ENCODE measurements around the gene ATP2A1. TPM values are rescaled to one million over a fixed set of nuclear protein-coding genes. Genes with fewer than 3 reads are reported as not detected.
A peak's percentile ranks its signal among the peaks of the same experiment; 100 is the strongest.
"Not testable (repeated sequence)": the region's sequence is repeated elsewhere in the genome, so short reads cannot be mapped to it uniquely, and the experiment has no call there.

Gene ATP2A1
- total RNA-seq, 1 donor from 2014 or later, result 0.64 TPM

GRCh38 chr16:28923652-28924398 is 45.5 kb downstream of the ATP2A1 start:
- TF ChIP-seq, protein P1, sequence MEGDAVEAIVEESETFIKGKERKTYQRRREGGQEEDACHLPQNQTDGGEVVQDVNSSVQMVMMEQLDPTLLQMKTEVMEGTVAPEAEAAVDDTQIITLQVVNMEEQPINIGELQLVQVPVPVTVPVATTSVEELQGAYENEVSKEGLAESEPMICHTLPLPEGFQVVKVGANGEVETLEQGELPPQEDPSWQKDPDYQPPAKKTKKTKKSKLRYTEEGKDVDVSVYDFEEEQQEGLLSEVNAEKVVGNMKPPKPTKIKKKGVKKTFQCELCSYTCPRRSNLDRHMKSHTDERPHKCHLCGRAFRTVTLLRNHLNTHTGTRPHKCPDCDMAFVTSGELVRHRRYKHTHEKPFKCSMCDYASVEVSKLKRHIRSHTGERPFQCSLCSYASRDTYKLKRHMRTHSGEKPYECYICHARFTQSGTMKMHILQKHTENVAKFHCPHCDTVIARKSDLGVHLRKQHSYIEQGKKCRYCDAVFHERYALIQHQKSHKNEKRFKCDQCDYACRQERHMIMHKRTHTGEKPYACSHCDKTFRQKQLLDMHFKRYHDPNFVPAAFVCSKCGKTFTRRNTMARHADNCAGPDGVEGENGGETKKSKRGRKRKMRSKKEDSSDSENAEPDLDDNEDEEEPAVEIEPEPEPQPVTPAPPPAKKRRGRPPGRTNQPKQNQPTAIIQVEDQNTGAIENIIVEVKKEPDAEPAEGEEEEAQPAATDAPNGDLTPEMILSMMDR (IDR thresholded peaks at IDR 0.05), result no peak
- DNase-seq (ENCODE audit: extremely low spot score, unreplicated experiment), result no peak
- peak overlapping the region; percentile 93 for H3K4me3 Mint-ChIP-seq (ENCODE audit: unreplicated experiment)
- peaks cover 10% of the 10 kb centered on the region for H3K4me1 Mint-ChIP-seq (ENCODE audit: unreplicated experiment)
- peak overlapping the region; percentile 16 for H3K27ac Mint-ChIP-seq (ENCODE audit: unreplicated experiment)
- no peaks in the 10 kb centered on the region for H3K9me3 Mint-ChIP-seq (ENCODE audit: unreplicated experiment)
- H3K36me3 Mint-ChIP-seq (ENCODE audit: unreplicated experiment), result no peaks in the 10 kb centered on the region
- no peaks in the 10 kb centered on the region for H3K27me3 Mint-ChIP-seq (ENCODE audit: unreplicated experiment)

DNA sequence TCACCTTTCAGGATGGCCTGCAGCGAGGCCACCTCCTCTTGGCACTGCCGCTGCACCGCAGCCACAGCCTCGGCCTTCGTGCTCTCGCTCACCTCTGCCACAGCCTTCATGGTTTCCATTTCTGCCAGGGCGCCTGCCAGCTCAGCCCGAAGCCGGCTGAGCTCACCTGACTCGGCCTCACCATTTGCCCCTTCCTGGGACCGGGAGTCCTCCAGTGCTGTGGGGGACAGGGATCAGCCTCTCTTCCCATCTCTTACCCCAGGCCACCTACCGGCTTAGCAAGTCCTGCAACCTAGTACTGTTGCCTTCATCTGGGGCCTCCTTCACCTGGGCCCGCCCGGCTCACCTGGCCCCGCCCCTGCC is 46.1 kb downstream of the ATP2A1 start:
- Mint-ChIP-seq H3K4me3 (ENCODE audit: unreplicated experiment) (peak overlapping the region; percentile 93), H3K9me3 (ENCODE audit: unreplicated experiment) (no peaks in the 10 kb centered on the region), H3K27me3 (ENCODE audit: unreplicated experiment) (no peaks in the 10 kb centered on the region), H3K36me3 (ENCODE audit: unreplicated experiment) (no peaks in the 10 kb centered on the region), H3K4me1 (ENCODE audit: unreplicated experiment) (peaks cover 10% of the 10 kb centered on the region), H3K27ac (ENCODE audit: unreplicated experiment) (no peak overlapping the region)
- no peak for DNase-seq (ENCODE audit: extremely low spot score, unreplicated experiment)
- TF ChIP-seq, protein P1 (IDR thresholded peaks at IDR 0.05), result no peak

DNA sequence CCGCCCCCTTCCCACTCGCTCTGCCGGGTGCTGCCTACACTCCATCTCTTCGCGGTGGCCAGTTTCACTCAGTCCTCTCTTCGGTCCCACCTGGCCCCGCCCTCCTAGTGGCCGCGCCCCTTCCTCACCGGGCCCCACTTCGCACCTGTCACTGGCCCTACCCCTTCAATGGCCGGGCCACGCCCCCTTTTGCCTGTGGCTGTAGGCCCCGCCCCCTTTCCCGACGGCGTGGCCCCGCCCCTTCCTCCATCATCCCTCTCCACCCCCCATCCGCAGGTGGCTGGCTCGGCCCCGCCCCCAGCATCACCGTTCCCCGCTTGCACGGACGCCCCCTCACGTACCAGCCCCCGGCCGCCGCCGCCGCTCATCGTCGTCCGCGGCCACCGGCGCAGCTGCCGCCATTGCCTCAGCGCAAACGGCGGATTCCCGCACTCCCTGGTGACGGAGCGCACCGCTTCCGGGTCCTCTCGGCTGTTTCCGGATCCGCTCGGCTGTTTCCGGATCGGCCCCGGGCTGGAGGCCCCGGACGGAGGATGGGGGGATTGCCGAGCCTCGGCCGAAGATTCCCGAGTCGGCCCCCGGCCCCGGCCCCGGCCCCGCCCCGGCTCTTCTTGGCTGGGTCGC is 46.6 kb downstream of the ATP2A1 start, which contains the start of gene RABEP2:
TSS of gene RABEP2 (minus strand) at position 477 of the 624 bp plus-strand sequence. CDS start at position 402, 75 bp downstream.
- Mint-ChIP-seq H3K27ac (ENCODE audit: unreplicated experiment) (peak within 1 kb of the TSS; percentile 96), H3K27me3 (ENCODE audit: unreplicated experiment) (no peaks in the 10 kb centered on the region), H3K4me1 (ENCODE audit: unreplicated experiment) (peaks cover 10% of the 10 kb centered on the region), H3K4me3 (ENCODE audit: unreplicated experiment) (peak within 1 kb of the TSS; percentile 93), H3K9me3 (ENCODE audit: unreplicated experiment) (no peaks in the 10 kb centered on the region), H3K36me3 (ENCODE audit: unreplicated experiment) (no peaks in the 10 kb centered on the region)
- TF ChIP-seq, protein P1 (IDR thresholded peaks at IDR 0.05), result no peak
- DNase-seq (ENCODE audit: extremely low spot score, unreplicated experiment), result peak; percentile 99

DNA sequence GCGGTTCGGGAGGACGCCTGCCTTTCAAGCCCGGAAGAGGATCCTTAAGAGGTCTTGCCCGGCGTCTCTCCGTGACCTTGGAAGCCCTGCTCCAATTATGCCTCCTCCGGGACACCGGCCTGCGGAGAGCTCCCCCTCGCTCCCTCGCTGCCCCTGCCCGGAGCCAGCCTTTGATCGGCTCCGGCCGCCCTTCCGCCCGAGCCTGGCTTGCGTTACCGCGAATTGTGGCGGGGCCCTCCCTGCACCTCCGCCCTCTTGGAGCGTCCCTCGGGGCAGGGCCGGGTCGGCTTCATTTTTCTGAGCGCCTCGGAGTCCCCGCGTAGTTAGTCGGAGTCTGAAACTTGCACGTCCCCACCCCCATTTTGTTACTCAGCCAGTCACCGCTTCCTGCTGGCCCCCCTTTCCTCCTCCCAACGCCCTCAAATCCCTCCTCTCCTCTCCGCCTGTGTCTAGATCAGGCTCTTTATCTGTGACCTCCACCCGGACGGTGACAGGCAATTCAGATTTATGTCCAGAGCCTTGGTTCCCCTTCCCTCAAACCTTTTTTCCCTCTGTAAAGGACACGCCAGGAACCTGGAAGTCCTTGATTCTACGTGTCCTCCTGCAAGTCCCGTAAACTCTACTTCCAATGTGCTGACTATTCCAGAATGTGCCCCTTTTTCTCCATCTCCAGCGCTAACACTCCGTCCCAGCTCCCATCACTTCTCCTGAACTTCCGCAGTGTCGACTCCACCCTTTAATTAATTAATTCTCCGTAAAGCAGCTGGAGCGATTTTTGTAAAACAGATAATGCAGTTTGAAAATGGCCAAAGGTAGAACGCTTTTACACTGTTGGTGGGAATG is 47.3 kb downstream of the ATP2A1 start:
- TF ChIP-seq, protein P1 (IDR thresholded peaks at IDR 0.05), result no peak
- DNase-seq (ENCODE audit: extremely low spot score, unreplicated experiment), result no peak
- Mint-ChIP-seq H3K4me3 (ENCODE audit: unreplicated experiment) (peak overlapping the region; percentile 93), H3K27ac (ENCODE audit: unreplicated experiment) (peak overlapping the region; percentile 96), H3K36me3 (ENCODE audit: unreplicated experiment) (no peaks in the 10 kb centered on the region), H3K4me1 (ENCODE audit: unreplicated experiment) (peaks cover 10% of the 10 kb centered on the region), H3K27me3 (ENCODE audit: unreplicated experiment) (no peaks in the 10 kb centered on the region), H3K9me3 (ENCODE audit: unreplicated experiment) (no peaks in the 10 kb centered on the region)

DNA sequence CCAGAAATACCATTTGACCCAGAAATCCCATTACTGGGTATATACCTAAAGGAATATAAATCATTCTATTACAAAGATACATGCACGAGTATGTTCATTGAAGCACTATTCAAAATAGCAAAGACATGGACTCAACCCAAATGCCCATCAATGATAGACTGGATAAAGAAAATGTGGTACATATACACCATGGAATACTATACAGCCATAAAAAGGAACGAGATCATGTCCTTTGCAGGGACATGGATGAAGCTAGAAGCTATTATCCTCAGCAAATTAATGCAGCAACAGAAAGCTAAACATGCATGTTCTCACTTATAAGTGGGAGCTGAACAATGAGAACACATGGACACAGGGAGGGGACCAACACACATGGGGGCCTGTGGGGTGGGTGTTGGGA is 48.0 kb downstream of the ATP2A1 start:
- H3K27me3 Mint-ChIP-seq (ENCODE audit: unreplicated experiment); H3K4me1 Mint-ChIP-seq (ENCODE audit: unreplicated experiment); DNase-seq (ENCODE audit: extremely low spot score, unreplicated experiment); H3K9me3 Mint-ChIP-seq (ENCODE audit: unreplicated experiment); H3K36me3 Mint-ChIP-seq (ENCODE audit: unreplicated experiment): not testable (repeated sequence)
- H3K4me3 Mint-ChIP-seq (ENCODE audit: unreplicated experiment), result peak overlapping the region; percentile 93
- peak overlapping the region; percentile 96 for H3K27ac Mint-ChIP-seq (ENCODE audit: unreplicated experiment)

All from osteocyte (in vitro differentiated cells).